CD4-positive, alpha-beta T cell treated with Interferon alpha-2 for 1 hour (primary cell): Measurements from ENCODE around the gene PCDHGC3.

ENCODE experiments used
- DNase-seq, 2 donors: peaks; one replicate each; pipeline ENCODE4 v3.0.0-alpha.2; 2020 to 2022

Gene PCDHGC3

DNA sequence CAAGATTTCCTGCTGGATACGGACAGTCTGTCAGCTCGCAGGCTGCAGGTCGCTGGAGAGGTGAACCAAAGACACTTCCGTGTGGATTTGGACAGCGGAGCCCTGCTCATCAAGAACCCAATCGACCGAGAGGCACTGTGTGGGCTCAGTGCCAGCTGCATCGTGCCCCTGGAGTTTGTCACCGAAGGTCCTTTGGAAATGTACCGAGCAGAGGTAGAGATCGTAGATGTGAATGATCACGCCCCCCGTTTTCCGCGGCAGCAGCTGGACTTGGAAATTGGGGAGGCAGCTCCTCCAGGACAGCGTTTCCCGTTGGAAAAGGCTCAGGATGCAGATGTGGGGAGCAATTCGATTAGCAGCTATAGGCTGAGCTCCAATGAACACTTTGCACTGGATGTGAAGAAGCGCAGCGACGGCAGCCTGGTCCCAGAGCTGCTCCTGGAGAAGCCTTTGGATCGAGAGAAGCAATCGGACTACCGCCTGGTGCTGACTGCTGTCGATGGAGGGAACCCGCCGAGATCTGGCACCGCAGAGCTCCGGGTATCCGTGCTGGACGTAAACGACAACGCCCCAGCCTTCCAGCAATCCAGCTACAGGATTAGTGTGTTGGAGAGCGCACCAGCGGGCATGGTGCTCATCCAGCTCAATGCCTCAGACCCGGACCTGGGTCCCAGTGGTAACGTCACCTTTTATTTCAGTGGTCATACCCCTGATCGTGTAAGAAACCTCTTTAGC is 9.7 kb downstream of the PCDHGC3 start:
- no peak for DNase-seq

DNA sequence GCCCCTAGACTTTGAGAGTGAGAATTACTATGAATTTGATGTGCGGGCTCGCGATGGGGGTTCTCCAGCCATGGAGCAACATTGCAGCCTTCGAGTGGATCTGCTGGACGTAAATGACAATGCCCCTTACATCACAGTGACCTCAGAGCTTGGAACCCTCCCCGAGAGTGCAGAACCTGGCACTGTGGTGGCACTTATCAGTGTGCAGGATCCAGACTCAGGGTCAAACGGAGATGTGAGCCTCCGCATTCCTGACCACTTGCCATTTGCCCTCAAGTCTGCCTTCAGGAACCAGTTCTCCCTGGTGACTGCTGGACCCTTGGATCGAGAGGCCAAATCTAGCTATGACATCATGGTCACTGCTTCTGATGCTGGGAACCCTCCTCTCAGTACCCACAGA is 10.3 kb downstream of the PCDHGC3 start:
- no peak for DNase-seq

GRCh38 chr5:141487131-141487530 is 11.4 kb downstream of the PCDHGC3 start:
- DNase-seq: no peak

- DNase-seq: no peak
Measured at GRCh38 chr5:141488591-141489561, 13.1 kb downstream of the PCDHGC3 start, which contains the start of gene PCDHGC5. TSS of gene PCDHGC5 (plus strand) at chr5:141489081. CDS start at chr5:141489241, 160 bp downstream.

DNA sequence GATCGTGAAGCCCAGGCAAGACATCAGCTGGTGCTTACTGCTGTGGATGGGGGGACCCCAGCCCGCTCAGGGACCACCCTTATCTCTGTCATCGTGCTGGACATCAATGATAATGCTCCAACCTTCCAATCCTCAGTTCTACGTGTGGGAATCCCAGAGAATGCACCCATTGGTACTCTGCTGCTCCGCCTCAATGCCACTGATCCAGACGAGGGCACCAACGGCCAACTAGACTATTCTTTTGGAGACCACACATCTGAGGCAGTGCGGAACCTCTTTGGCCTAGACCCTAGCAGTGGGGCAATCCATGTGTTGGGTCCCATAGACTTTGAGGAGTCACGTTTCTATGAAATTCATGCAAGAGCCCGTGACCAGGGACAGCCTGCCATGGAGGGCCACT is 14.1 kb downstream of the PCDHGC3 start:
- DNase-seq: no peak

- no peak for DNase-seq
Measured at GRCh38 chr5:141490271-141490670, 14.5 kb downstream of the PCDHGC3 start.

DNA sequence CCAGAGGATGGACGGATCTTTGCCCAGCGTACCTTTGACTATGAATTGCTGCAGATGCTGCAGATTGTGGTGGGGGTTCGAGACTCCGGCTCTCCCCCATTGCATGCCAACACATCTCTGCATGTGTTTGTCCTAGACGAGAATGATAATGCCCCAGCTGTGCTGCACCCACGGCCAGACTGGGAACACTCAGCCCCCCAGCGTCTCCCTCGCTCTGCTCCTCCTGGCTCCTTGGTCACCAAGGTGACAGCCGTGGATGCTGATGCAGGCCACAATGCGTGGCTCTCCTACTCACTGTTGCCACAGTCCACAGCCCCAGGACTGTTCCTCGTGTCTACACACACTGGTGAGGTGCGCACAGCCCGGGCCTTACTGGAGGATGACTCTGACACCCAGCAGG is 15.0 kb downstream of the PCDHGC3 start:
- DNase-seq: no peak

DNA sequence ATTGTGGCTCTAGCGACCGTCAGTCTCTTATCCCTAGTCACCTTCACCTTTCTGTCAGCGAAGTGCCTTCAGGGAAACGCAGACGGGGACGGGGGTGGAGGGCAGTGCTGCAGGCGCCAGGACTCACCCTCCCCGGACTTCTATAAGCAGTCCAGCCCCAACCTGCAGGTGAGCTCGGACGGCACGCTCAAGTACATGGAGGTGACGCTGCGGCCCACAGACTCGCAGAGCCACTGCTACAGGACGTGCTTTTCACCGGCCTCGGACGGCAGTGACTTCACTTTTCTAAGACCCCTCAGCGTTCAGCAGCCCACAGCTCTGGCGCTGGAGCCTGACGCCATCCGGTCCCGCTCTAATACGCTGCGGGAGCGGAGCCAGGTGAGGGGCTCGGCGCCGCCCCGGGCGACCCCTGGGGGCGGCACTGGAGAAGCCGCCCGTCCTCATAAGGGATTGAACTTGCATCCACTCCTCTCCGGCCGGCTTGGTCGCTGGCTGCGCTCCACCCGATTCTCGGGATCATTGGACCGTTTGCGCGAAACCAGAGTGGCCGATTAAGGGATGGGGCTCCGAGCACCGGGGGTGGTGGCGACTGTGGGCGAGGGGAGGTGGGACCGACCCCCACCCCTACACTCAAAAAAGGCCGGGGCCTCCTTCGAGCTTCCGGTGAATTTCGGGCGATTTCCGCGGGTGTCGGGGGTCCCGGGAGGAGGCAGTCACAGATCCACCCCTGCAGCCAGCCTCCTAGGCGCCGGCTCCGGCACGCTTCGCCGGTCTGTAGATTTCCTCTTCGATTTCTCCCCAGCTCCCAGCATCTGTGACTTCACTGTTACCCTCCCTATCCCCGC is 15.8 kb downstream of the PCDHGC3 start:
- no peak for DNase-seq

GRCh38 chr5:141492168-141492885 is 16.6 kb downstream of the PCDHGC3 start:
- DNase-seq: no peak

GRCh38 chr5:141493500-141494422 is 18.0 kb downstream of the PCDHGC3 start:
- DNase-seq: no peak

DNA sequence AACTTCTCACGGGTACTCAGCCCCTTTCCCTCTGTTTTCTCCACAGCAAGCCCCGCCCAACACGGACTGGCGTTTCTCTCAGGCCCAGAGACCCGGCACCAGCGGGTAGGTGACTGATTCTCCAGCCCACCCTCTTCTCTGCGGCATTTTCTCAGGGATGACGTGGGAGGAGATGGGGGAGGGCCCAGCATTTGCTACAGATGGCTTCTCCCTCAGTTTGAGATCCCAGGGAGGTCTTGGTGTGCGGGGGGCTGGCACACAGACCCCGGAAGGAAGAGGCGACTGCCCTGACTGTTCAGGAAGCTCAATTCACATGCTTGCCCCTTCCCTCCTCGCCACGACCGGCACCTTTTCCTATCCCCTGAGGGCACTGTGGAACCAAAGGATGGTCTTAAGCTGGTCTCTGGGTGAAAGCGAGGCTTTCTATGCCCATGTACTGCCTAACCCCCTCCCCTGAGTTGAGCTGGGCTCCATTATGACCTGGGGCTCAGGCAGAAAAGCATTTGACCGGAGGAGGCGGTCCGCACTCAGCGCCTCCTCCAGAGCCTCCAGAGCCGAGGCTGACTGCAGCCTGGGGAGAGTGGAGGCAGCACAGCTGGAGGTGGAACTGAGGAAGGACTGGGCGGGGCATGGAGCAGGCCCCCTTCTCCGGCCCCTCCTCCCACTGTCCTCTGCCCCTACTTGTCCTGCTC is 19.1 kb downstream of the PCDHGC3 start:
- DNase-seq: no peak

DNA sequence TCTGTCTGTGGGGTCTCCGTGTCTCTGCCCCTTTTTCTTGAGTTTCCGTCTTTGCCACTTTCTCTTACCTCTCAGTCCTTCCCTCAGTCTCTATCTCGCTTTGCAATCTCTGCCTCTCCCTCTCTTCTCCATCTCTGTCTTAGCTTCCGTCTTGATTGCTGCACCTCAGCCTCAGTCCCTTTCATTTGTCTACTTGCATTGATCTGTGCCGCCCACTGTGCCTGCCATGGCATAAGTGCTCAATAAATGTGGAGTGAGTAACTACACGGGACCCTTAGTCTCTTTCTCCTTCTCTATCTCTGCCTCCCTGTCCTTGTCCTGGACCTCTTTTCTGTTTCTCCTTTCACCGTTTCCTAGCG is 19.7 kb downstream of the PCDHGC3 start:
- no peak for DNase-seq

GRCh38 chr5:141496038-141496437 is 20.3 kb downstream of the PCDHGC3 start:
- DNase-seq: no peak

GRCh38 chr5:141501761-141502160 is 26.0 kb downstream of the PCDHGC3 start:
- DNase-seq: no peak

- no peak for DNase-seq
Measured at GRCh38 chr5:141503681-141504080, 27.9 kb downstream of the PCDHGC3 start.

GRCh38 chr5:141504216-141504615 is 28.4 kb downstream of the PCDHGC3 start:
- no peak for DNase-seq

- no peak for DNase-seq
Measured at GRCh38 chr5:141506381-141507155, 30.8 kb downstream of the PCDHGC3 start.

DNA sequence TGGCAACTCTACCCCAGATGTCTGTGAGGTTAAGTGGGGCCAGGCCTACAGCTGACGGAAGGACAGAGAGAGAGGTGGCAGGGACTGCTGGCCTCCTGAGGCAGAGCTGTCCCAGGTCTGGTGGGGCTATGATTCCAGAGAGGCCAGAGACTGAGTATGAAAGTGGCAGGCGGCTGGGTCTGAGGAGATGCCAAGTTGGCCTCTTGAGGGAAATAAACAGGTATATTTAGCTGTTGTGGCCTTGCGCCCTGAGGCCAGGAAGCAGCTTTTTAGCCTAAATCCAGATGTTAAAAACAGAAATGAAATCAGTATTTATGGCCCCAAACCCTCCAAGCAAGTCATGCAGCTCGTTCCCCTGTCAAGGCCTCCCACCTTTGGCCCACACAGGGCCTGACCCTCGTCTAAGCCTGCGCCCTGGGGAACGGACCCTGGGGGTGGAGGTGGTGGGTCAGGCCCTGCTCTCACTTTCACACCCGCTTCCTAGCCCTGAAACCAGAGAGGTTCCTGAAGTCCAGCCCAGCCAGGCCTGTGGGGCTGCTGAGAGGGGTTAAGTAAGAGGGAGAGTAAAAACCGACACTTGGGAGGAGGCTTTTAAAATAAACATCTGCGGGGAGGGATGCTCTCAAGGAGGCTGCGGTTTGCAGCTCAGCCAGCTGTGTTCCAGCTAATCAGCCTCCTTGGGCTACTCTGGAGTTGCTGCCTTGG is 31.8 kb downstream of the PCDHGC3 start:
- DNase-seq: no peak

GRCh38 chr5:141508440-141508797 is 32.7 kb downstream of the PCDHGC3 start:
- no peak for DNase-seq
